WTC11 (cell line): ENCODE data around the gene LRRTM3.

Source experiments
- CTCF ChIP-seq: fragments of 200-600 bp; IDR thresholded peaks from 2 replicates; pipeline ENCODE4 v1.8.0; 2022; ENCODE audit warnings: antibody characterized with exemption
- GTF2I ChIP-seq: fragments of 250-450 bp; sonication (Bioruptor Pico); conservative IDR thresholded peaks from 2 replicates; pipeline ENCODE4 v1.4.0; 2021; ENCODE audit warnings: mild to moderate bottlenecking
- SP1 ChIP-seq: sonication (generic); formaldehyde crosslinking; conservative IDR thresholded peaks from 2 replicates; pipeline ENCODE4 v1.8.1; 2022; ENCODE audit warnings: missing genetic modification reagents
- ZNF121 ChIP-seq: sonication (generic); formaldehyde crosslinking; IDR thresholded peaks from 2 replicates; pipeline ENCODE4 v1.8.0; 2023; ENCODE audit warnings: missing genetic modification reagents
- ZNF317 ChIP-seq: sonication (generic); formaldehyde crosslinking; IDR thresholded peaks from 2 replicates; pipeline ENCODE4 v1.8.1; 2023; ENCODE audit warnings: low read depth, mild to moderate bottlenecking, moderate library complexity, missing genetic modification reagents, borderline replicate concordance

GRCh38 chr10:67086327-67087134, 160.7 kb downstream of the LRRTM3 start:
- TF ChIP-seq CTCF: no peak
- TF ChIP-seq SP1: no peak
- no peak for TF ChIP-seq ZNF121 (CRISPR knock-in tag)
- TF ChIP-seq ZNF317 (CRISPR knock-in tag): no peak
- TF ChIP-seq GTF2I: no peak
